ENCODE results near the gene GPR171.

- no peak for TF ChIP-seq EZH2 (IDR thresholded peaks at IDR 0.05; ENCODE audit: insufficient read depth, poor library complexity, severe bottlenecking)
- no peak for TF ChIP-seq EZH2phosphoT487 (IDR thresholded peaks at IDR 0.05; ENCODE audit: insufficient read depth, low read depth)
Observed at GRCh38 chr3:151198849-151199248, 4.2 kb downstream of the GPR171 start.

All from GM23248 (cell line).